HG03045 (cell line): ENCODE measurements around the gene S100A6.
"Not testable (repeated sequence)": the region's sequence is repeated elsewhere in the genome, so short reads cannot be mapped to it uniquely, and the experiment has no call there.

Experiments used
- ATAC-seq: cut with Tn5 transposase; IDR thresholded peaks from one replicate; pipeline ENCODE4 v1.9.1; 2021; ENCODE audit warnings: mild to moderate bottlenecking, moderate library complexity; ENCODE audit not compliant: unreplicated experiment

Gene S100A6

DNA sequence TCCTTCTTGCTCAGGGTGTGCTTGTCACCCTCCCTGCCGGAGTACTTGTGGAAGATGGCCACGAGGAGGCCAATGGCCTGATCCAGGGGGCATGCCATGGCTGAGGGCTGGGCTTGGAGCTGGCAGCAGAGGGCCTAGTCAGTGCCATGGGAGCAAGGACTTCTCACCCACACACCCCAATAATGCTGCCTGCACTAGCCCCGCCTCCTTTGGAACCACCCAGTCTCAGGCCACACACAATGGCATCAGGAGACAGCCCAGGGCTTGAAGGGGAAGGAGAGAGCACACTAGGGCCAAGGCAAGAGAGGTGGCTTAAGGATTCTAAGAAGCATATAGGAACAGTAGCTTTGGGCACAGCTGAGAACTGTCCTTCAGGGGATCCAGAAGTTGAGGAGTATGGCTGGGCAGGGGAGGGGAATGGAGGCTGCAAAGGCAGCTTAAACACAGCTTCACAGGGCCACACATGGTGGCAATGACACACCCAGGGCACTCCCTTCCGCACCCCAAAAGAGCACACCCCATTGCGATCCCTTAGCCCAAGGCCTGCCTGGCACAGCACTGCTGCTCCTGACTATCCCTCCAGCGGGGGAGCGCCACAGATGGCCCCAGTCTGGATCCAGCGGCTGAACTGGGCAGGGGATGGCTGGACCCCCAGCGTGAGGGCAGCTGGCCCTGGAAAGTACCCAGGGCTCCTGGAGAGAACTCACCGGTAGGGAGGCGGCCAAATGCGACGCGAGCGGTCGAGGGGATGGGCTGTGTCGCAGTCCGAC lies at the start of gene S100A6:
Gene S100A6, minus strand, starts transcription at position 750 of the 770 bp plus-strand sequence. Its CDS starts 652 bp downstream, at position 98.
- ATAC-seq: peak; percentile 6

DNA sequence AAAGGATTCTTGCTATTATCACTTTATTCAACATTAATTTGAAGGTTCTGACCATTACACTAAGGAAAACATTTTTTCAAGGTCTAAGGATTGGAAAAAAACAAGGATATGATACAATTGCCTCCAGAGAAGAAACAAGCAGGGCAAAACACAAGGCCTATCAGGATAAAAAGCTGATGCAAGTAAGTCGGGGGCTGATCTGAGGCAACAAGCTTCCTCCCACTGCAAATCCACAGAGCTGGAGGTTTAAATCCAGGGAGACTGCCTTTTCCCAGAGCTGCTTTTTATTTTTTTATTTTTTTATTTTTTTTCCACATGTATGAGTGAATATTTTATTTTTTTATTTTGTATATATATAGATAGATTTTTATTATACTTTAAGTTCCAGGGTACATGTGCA lies 49.2 kb upstream of the S100A6 start:
- ATAC-seq: no peak

DNA sequence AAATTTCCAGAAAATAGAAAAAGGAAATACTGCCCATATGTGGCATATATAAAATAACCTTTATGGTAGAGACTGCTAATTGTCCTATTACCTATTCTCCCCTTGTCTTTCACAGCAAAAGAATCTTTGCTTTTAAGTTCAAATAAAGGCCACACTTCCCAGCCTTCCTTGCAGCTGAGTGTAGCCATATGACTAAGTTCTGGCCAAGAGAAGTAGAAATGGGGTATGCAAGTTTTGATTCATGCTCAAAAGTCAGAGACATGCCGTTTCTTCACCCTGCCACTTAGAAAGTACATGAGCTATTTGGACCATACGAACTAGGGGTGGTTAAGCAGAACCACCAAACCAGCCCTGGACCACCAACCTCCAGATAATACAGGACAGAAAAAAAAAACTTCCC lies 48.2 kb upstream of the S100A6 start:
- no peak for ATAC-seq

- ATAC-seq: not testable (repeated sequence)
These were observed 47.7 kb upstream of the S100A6 start for GRCh38 chr1:153583514-153583913.

GRCh38 chr1:153582836-153583235 lies 47.0 kb upstream of the S100A6 start:
- ATAC-seq: not testable (repeated sequence)

- no peak for ATAC-seq
These were observed 43.1 kb upstream of the S100A6 start for GRCh38 chr1:153578936-153579335.

DNA sequence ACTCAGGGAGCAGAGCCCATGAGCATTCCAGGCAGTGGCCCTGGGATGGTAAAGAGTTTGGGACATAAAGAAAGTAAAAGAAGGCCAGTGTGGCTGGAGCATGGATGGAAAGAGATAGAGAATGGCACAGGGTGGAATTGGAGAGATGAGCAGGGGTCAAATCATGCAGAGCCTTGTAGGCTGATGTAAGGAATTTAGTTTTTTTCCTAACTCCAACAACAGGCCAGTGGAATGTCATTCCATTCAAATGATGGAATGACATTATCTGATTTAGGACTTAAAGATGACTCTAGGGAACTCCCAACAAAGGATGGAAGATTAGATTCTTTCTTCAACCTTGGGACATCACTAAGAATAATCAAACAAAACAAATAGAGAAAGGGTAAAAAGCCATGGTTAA lies 42.7 kb upstream of the S100A6 start:
- ATAC-seq: no peak

DNA sequence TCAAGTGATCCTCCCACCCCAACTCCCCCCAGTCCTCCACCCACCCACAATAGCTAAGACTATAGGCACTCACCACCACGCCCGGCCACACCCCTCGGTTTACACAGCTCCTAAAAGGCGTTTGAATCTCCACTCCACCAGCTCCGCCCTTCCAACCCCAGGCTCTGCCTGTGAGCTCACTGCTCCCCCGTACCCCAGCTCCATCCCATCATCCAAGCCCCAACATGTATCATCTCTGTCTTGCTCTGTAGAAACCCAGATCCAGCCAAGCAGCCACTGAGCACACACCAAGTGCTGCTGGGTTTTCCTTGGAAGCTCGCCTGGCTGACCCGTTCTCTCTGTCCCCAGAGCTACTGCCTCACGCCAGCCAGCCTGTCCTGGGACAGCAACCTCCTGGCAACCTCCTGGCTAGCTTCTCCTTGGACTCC lies 41.8 kb upstream of the S100A6 start:
- no peak for ATAC-seq

- ATAC-seq: no peak
These were observed 41.3 kb upstream of the S100A6 start for GRCh38 chr1:153577138-153577537.

GRCh38 chr1:153575497-153575896 lies 39.7 kb upstream of the S100A6 start:
- ATAC-seq: not testable (repeated sequence)

- not testable (repeated sequence) for ATAC-seq
These were observed 39.3 kb upstream of the S100A6 start for GRCh38 chr1:153575081-153575491.

DNA sequence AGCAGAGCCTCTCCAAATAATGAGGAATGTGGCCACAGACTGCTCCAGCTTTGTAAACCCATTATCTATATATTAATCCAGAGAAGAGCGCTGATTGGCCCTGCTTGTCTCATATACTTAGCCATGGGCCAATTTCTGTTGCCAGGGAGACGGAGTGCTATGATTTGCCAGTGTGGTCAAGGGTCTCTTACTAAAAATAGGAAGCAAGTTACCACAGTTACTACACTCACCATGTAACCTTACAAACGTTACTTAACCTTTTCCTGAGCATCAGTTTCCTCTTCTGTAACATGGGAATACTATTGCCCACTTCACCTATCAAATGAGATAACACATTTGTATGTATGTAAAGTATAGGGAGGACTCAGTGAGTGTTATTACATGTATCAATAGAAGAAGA lies 37.6 kb upstream of the S100A6 start:
- no peak for ATAC-seq

DNA sequence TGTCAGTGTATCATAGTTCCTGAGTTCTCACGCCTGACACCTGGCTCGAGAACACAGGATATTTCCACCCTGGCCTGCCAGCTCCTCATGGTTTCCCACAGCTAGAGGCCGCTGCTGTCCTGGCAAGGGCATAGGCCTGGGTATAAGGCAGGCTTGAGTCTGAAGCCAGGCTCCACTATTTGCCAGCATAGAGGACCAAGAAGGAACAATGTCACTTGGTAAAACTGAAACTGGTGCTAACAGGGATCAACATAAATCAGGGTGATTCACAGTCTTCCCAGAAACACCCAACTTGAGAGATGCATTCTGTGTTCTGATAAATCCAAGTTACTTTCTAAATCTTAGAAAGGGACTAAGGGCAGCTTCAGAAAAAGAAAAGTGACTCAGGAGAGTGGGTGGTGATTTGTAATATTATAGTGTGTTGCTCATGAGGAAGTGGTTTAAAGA lies 36.8 kb upstream of the S100A6 start:
- no peak for ATAC-seq

DNA sequence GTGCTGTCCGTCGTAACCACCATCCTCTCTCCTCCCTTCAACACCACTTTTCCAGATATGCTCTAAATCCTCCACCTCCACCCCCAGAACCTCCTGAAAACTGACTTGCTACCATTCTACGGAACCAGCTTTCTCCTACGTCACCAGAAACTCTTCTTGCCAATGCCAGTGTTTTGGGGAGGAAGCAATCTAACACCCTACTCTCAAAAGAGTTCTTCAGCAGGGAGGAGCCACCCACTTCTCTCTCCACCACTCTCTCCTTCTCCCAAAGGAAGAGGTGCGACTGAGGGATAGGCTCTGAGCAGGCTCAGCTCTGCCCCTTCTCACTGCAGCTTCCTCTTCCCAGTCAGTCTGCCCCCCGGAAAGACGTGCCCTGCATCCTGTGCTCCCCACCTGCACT lies 35.9 kb upstream of the S100A6 start:
- no peak for ATAC-seq

- ATAC-seq: no peak
These were observed 35.1 kb upstream of the S100A6 start for GRCh38 chr1:153570874-153571273.

GRCh38 chr1:153569465-153569864 lies 33.7 kb upstream of the S100A6 start:
- no peak for ATAC-seq

DNA sequence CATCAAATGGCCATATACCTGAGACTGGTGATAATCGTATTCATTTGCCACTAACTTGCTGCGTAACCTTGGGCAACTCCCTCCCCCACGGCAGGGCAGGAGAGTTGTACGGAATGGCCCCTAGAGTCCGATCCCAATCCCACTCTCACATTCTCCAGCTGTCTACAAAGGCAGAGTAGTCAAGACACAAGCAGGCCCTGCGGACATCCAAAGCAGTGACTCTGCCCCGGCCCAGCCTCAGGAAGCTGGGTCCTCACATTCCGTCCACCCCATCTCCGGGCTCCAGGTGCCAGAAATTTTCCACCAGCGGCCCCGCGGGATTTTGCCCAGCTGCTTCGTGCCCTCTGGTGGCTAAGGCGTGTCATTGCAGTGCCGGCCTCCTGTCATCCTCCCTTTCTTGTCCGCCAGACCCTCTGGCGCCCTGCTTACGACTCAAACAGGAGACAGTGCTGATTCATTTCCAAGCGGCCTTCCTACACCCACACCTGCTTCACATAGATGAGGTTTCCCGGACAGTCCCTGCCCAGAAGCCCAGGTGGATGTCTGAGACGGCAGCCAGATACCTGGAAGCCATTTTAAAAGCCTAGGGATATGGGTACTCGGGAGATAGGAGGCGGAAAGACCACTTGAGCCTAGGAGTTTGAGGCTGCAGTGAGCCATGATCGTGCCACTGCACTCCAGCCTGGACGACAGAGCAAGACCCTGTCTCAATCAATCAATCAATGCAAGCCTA lies 32.7 kb upstream of the S100A6 start:
- no peak for ATAC-seq

GRCh38 chr1:153567621-153568366 lies 32.0 kb upstream of the S100A6 start:
- no peak for ATAC-seq

- ATAC-seq: no peak
These were observed 30.9 kb upstream of the S100A6 start for GRCh38 chr1:153566414-153567371.
